Prostate gland (tissue), 2 donors: ENCODE results near the gene TOE1. TPM values are rescaled to one million over a fixed set of nuclear protein-coding genes. Genes with fewer than 3 reads are reported as not detected.

Source experiments
- DNase-seq: peaks from one replicate; pipeline ENCODE4 v3.0.0-alpha.2; 2019; ENCODE audit warnings: low spot score
- H3K27ac ChIP-seq, 2 donors: fragments of 200-600 bp; sonication (generic); 2 replicates each; pipeline ENCODE4 v1.5.1; 2017 to 2019
- H3K27me3 ChIP-seq: fragments of 200-600 bp; sonication (generic); replicated peaks from 2 replicates; pipeline ENCODE4 v1.5.1; 2019; ENCODE audit not compliant: insufficient read depth
- H3K36me3 ChIP-seq, 2 donors: fragments of 200-600 bp; sonication (generic); 1 replicate in 1 of 2; 2 replicates in 1 of 2; pipeline versions ENCODE4 v1.5.1 to v1.8.1; 2017 to 2019
- H3K4me1 ChIP-seq: fragments of 200-600 bp; sonication (generic); replicated peaks from 2 replicates; pipeline ENCODE4 v1.5.1; 2019
- H3K4me3 ChIP-seq, 2 donors: fragments of 200-600 bp; sonication (generic); 2 replicates each; pipeline ENCODE4 v1.5.1; 2017 to 2019
- H3K9me3 ChIP-seq: fragments of 200-600 bp; sonication (generic); 2 replicates; pipeline ENCODE4 v1.5.1; 2017
- CTCF ChIP-seq, 4 experiments: fragments of 200-600 bp in 2 of 4; fragments of 450-650 bp in 2 of 4; sonication (generic) in 2 of 4; IDR thresholded peaks; 1 replicate in 3 of 4; 2 replicates in 1 of 4; pipeline ENCODE4 v1.5.1; 2016 to 2019; ENCODE audit warnings: antibody characterized with exemption in 4 of 4, mild to moderate bottlenecking in 2 of 4, moderate library complexity in 2 of 4
- POLR2A ChIP-seq: fragments of 450-650 bp; IDR thresholded peaks from one replicate; pipeline ENCODE4 v1.6.1; 2016; ENCODE audit warnings: antibody characterized with exemption, mild to moderate bottlenecking
- POLR2AphosphoS5 ChIP-seq: sonication (generic); formaldehyde crosslinking; IDR thresholded peaks from one replicate; pipeline ENCODE4 v1.6.1; 2017; ENCODE audit warnings: antibody characterized with exemption
- WGBS: methylation state at CpG from one replicate; pipeline ENCODE4 v1.1.5; 2018; 5-methylcytosine and 5-hydroxymethylcytosine counted together
- intact Hi-C: fragments of 100-400 bp; cut with DNase I; formaldehyde crosslinking; loops from one replicate; pipeline ENCODE4 v1.14.2; 2022
- total RNA-seq, 2 donors: library from RNA; depleted of rRNA; stranded (reverse); fragments of >200 nt; gene quantifications; one replicate each; pipeline ENCODE4 v1.1.0, GENCODE V29; 2016

Gene TOE1
- total RNA-seq, 2 donors from 2014 or later: 14.8 to 15.7 TPM

GRCh38 chr1:45329445-45329844 lies 10.5 kb upstream of the TOE1 start:
- Histone ChIP-seq H3K9me3 (no peaks in the 10 kb centered on the region), H3K4me1 (peaks cover 6% of the 10 kb centered on the region), H3K4me3 (no peak overlapping the region), H3K36me3 (peaks cover 3 to 8% of the 10 kb centered on the region in 2 donors), H3K27ac (no peak overlapping the region), H3K27me3 (no peaks in the 10 kb centered on the region)
- 84% methylated on average over 4 of the region's 4 CpGs for WGBS
- intact Hi-C loops: no loop called here
- TF ChIP-seq CTCF (IDR thresholded peaks at IDR 0.05) (no peak), POLR2AphosphoS5 (no peak), POLR2A (no peak)
- DNase-seq: no peak

- H3K36me3 ChIP-seq: peaks cover 3 to 8% of the 10 kb centered on the region in 2 donors
Measured at GRCh38 chr1:45331436-45332345, 8.3 kb upstream of the TOE1 start.

GRCh38 chr1:45332346-45332720 lies 7.6 kb upstream of the TOE1 start:
- TF ChIP-seq CTCF (IDR thresholded peaks at IDR 0.05) (no peak), POLR2AphosphoS5 (no peak), POLR2A (no peak)
- Histone ChIP-seq H3K4me1 (peaks cover 3% of the 10 kb centered on the region), H3K27me3 (no peaks in the 10 kb centered on the region), H3K27ac (no peak overlapping the region), H3K36me3 (peaks cover 3 to 8% of the 10 kb centered on the region in 2 donors), H3K4me3 (no peak overlapping the region), H3K9me3 (no peaks in the 10 kb centered on the region)
- 98% methylated on average over 10 of the region's 10 CpGs for WGBS
- DNase-seq: no peak
- intact Hi-C loops: no loop called here

More at GRCh38 chr1:45331436-45332345, 8.3 kb upstream of the TOE1 start:
- TF ChIP-seq POLR2AphosphoS5 (no peak), POLR2A (no peak), CTCF (IDR thresholded peaks at IDR 0.05) (no peak)
- Histone ChIP-seq H3K4me3 (no peak overlapping the region), H3K27me3 (no peaks in the 10 kb centered on the region), H3K9me3 (no peaks in the 10 kb centered on the region), H3K27ac (no peak overlapping the region), H3K4me1 (peaks cover 6% of the 10 kb centered on the region)
- intact Hi-C loops: no loop called here
- 94% methylated on average over 18 of the region's 18 CpGs for WGBS
- DNase-seq: no peak

GRCh38 chr1:45334308-45335245 lies 5.4 kb upstream of the TOE1 start:
- DNase-seq: no peak
- H3K36me3 ChIP-seq: peaks cover 3 to 8% of the 10 kb centered on the region in 2 donors

More at GRCh38 chr1:45334308-45335245, 5.4 kb upstream of the TOE1 start:
- H3K27ac ChIP-seq: no peak overlapping the region
- no peaks in the 10 kb centered on the region for H3K27me3 ChIP-seq
- intact Hi-C loops: no loop called here
- no peak overlapping the region for H3K4me3 ChIP-seq
- no peak for TF ChIP-seq POLR2AphosphoS5
- TF ChIP-seq POLR2A: no peak
- no peak for TF ChIP-seq CTCF (IDR thresholded peaks at IDR 0.05)
- H3K9me3 ChIP-seq: no peaks in the 10 kb centered on the region
- H3K4me1 ChIP-seq: no peaks in the 10 kb centered on the region
- WGBS: 67% methylated on average over 9 of the region's 9 CpGs
